ENCODE data around the gene PTPRE.

The PTPRE gene

GRCh38 chr10:128005858-128006257 is 99.0 kb downstream of the PTPRE start:
- Histone ChIP-seq H3K36me3 (ENCODE audit: insufficient read depth, low read length) (no peaks in the 10 kb centered on the region), H3K27me3 (ENCODE audit: insufficient read depth, low read length) (peaks cover 7% of the 10 kb centered on the region), H3K4me1 (ENCODE audit: insufficient read depth, low read length) (no peaks in the 10 kb centered on the region), H3K4me3 (ENCODE audit: low read length) (no peak overlapping the region), H2AFZ (ENCODE audit: low read depth, low read length) (no peak overlapping the region), H3K9me3 (ENCODE audit: low read length) (no peaks in the 10 kb centered on the region)

- no peak overlapping the region for H2AFZ ChIP-seq (ENCODE audit: low read depth, low read length)
- no peaks in the 10 kb centered on the region for H3K9me3 ChIP-seq (ENCODE audit: low read length)
- no peaks in the 10 kb centered on the region for H3K36me3 ChIP-seq (ENCODE audit: insufficient read depth, low read length)
- peaks cover 7% of the 10 kb centered on the region for H3K27me3 ChIP-seq (ENCODE audit: insufficient read depth, low read length)
- H3K4me1 ChIP-seq (ENCODE audit: insufficient read depth, low read length) = no peaks in the 10 kb centered on the region
- no peak overlapping the region for H3K4me3 ChIP-seq (ENCODE audit: low read length)
Measured at GRCh38 chr10:128007056-128007455, 100.2 kb downstream of the PTPRE start.

GRCh38 chr10:128007971-128008370 is 101.1 kb downstream of the PTPRE start:
- Histone ChIP-seq H3K36me3 (ENCODE audit: insufficient read depth, low read length) (no peaks in the 10 kb centered on the region), H3K4me1 (ENCODE audit: insufficient read depth, low read length) (no peaks in the 10 kb centered on the region), H3K27me3 (ENCODE audit: insufficient read depth, low read length) (peaks cover 7% of the 10 kb centered on the region), H3K4me3 (ENCODE audit: low read length) (no peak overlapping the region), H3K9me3 (ENCODE audit: low read length) (no peaks in the 10 kb centered on the region), H2AFZ (ENCODE audit: low read depth, low read length) (no peak overlapping the region)

- H3K9me3 ChIP-seq (ENCODE audit: low read length) = no peaks in the 10 kb centered on the region
- no peaks in the 10 kb centered on the region for H3K4me1 ChIP-seq (ENCODE audit: insufficient read depth, low read length)
- peaks cover 7% of the 10 kb centered on the region for H3K27me3 ChIP-seq (ENCODE audit: insufficient read depth, low read length)
- no peak overlapping the region for H2AFZ ChIP-seq (ENCODE audit: low read depth, low read length)
- H3K36me3 ChIP-seq (ENCODE audit: insufficient read depth, low read length) = no peaks in the 10 kb centered on the region
- H3K4me3 ChIP-seq (ENCODE audit: low read length) = no peak overlapping the region
Measured at GRCh38 chr10:128008521-128009250, 101.8 kb downstream of the PTPRE start.

GRCh38 chr10:128009372-128010126 is 102.6 kb downstream of the PTPRE start:
- Histone ChIP-seq H3K4me3 (ENCODE audit: low read length) (no peak overlapping the region), H3K4me1 (ENCODE audit: insufficient read depth, low read length) (no peaks in the 10 kb centered on the region), H3K27me3 (ENCODE audit: insufficient read depth, low read length) (peaks cover 7% of the 10 kb centered on the region), H3K36me3 (ENCODE audit: insufficient read depth, low read length) (no peaks in the 10 kb centered on the region), H2AFZ (ENCODE audit: low read depth, low read length) (no peak overlapping the region), H3K9me3 (ENCODE audit: low read length) (no peaks in the 10 kb centered on the region)

- H3K4me3 ChIP-seq (ENCODE audit: low read length) = no peak overlapping the region
- no peaks in the 10 kb centered on the region for H3K4me1 ChIP-seq (ENCODE audit: insufficient read depth, low read length)
- H3K36me3 ChIP-seq (ENCODE audit: insufficient read depth, low read length) = no peaks in the 10 kb centered on the region
- H3K27me3 ChIP-seq (ENCODE audit: insufficient read depth, low read length) = no peaks in the 10 kb centered on the region
- H2AFZ ChIP-seq (ENCODE audit: low read depth, low read length) = no peak overlapping the region
- H3K9me3 ChIP-seq (ENCODE audit: low read length) = no peaks in the 10 kb centered on the region
Measured at GRCh38 chr10:128011059-128011979, 104.4 kb downstream of the PTPRE start.

- Histone ChIP-seq H2AFZ (ENCODE audit: low read depth, low read length) (no peak overlapping the region), H3K27me3 (ENCODE audit: insufficient read depth, low read length) (no peaks in the 10 kb centered on the region), H3K4me3 (ENCODE audit: low read length) (no peak overlapping the region), H3K9me3 (ENCODE audit: low read length) (no peaks in the 10 kb centered on the region), H3K4me1 (ENCODE audit: insufficient read depth, low read length) (no peaks in the 10 kb centered on the region), H3K36me3 (ENCODE audit: insufficient read depth, low read length) (no peaks in the 10 kb centered on the region)
Measured at GRCh38 chr10:128013626-128014025, 106.7 kb downstream of the PTPRE start.

GRCh38 chr10:128014236-128014635 is 107.3 kb downstream of the PTPRE start:
- H3K27me3 ChIP-seq (ENCODE audit: insufficient read depth, low read length) = peaks cover 2% of the 10 kb centered on the region
- no peak overlapping the region for H2AFZ ChIP-seq (ENCODE audit: low read depth, low read length)
- H3K36me3 ChIP-seq (ENCODE audit: insufficient read depth, low read length) = no peaks in the 10 kb centered on the region
- no peaks in the 10 kb centered on the region for H3K4me1 ChIP-seq (ENCODE audit: insufficient read depth, low read length)
- H3K4me3 ChIP-seq (ENCODE audit: low read length) = no peak overlapping the region
- no peaks in the 10 kb centered on the region for H3K9me3 ChIP-seq (ENCODE audit: low read length)

- Histone ChIP-seq H3K4me3 (ENCODE audit: low read length) (no peak overlapping the region), H3K4me1 (ENCODE audit: insufficient read depth, low read length) (no peaks in the 10 kb centered on the region), H2AFZ (ENCODE audit: low read depth, low read length) (no peak overlapping the region), H3K36me3 (ENCODE audit: insufficient read depth, low read length) (no peaks in the 10 kb centered on the region), H3K9me3 (ENCODE audit: low read length) (no peaks in the 10 kb centered on the region), H3K27me3 (ENCODE audit: insufficient read depth, low read length) (peaks cover 4% of the 10 kb centered on the region)
Measured at GRCh38 chr10:128016423-128017060, 109.6 kb downstream of the PTPRE start.

GRCh38 chr10:128017822-128018221 is 110.9 kb downstream of the PTPRE start:
- Histone ChIP-seq H3K36me3 (ENCODE audit: insufficient read depth, low read length) (no peaks in the 10 kb centered on the region), H3K4me3 (ENCODE audit: low read length) (no peak overlapping the region), H3K9me3 (ENCODE audit: low read length) (no peaks in the 10 kb centered on the region), H3K27me3 (ENCODE audit: insufficient read depth, low read length) (peaks cover 4% of the 10 kb centered on the region), H2AFZ (ENCODE audit: low read depth, low read length) (no peak overlapping the region), H3K4me1 (ENCODE audit: insufficient read depth, low read length) (no peaks in the 10 kb centered on the region)

GRCh38 chr10:128018236-128018635 is 111.3 kb downstream of the PTPRE start:
- Histone ChIP-seq H3K36me3 (ENCODE audit: insufficient read depth, low read length) (no peaks in the 10 kb centered on the region), H2AFZ (ENCODE audit: low read depth, low read length) (no peak overlapping the region), H3K4me3 (ENCODE audit: low read length) (no peak overlapping the region)

GRCh38 chr10:128018691-128019090 is 111.8 kb downstream of the PTPRE start:
- Histone ChIP-seq H3K4me1 (ENCODE audit: insufficient read depth, low read length) (no peaks in the 10 kb centered on the region), H3K4me3 (ENCODE audit: low read length) (no peak overlapping the region), H3K36me3 (ENCODE audit: insufficient read depth, low read length) (no peaks in the 10 kb centered on the region), H3K27me3 (ENCODE audit: insufficient read depth, low read length) (peaks cover 4% of the 10 kb centered on the region), H3K9me3 (ENCODE audit: low read length) (no peaks in the 10 kb centered on the region), H2AFZ (ENCODE audit: low read depth, low read length) (no peak overlapping the region)

More at GRCh38 chr10:128018236-128018635, 111.3 kb downstream of the PTPRE start:
- Histone ChIP-seq H3K27me3 (ENCODE audit: insufficient read depth, low read length) (peaks cover 4% of the 10 kb centered on the region), H3K9me3 (ENCODE audit: low read length) (no peaks in the 10 kb centered on the region), H3K4me1 (ENCODE audit: insufficient read depth, low read length) (no peaks in the 10 kb centered on the region)

Measured in neuron (in vitro differentiated cells).